GM21825 (cell line): Measurements from ENCODE around the gene DCAF7.

Source experiments
- ATAC-seq: cut with Tn5 transposase; IDR thresholded peaks from one replicate; pipeline ENCODE4 v1.9.1; 2021; ENCODE audit warnings: mild to moderate bottlenecking, moderate library complexity; ENCODE audit not compliant: unreplicated experiment

Gene DCAF7, protein sequence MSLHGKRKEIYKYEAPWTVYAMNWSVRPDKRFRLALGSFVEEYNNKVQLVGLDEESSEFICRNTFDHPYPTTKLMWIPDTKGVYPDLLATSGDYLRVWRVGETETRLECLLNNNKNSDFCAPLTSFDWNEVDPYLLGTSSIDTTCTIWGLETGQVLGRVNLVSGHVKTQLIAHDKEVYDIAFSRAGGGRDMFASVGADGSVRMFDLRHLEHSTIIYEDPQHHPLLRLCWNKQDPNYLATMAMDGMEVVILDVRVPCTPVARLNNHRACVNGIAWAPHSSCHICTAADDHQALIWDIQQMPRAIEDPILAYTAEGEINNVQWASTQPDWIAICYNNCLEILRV

DNA sequence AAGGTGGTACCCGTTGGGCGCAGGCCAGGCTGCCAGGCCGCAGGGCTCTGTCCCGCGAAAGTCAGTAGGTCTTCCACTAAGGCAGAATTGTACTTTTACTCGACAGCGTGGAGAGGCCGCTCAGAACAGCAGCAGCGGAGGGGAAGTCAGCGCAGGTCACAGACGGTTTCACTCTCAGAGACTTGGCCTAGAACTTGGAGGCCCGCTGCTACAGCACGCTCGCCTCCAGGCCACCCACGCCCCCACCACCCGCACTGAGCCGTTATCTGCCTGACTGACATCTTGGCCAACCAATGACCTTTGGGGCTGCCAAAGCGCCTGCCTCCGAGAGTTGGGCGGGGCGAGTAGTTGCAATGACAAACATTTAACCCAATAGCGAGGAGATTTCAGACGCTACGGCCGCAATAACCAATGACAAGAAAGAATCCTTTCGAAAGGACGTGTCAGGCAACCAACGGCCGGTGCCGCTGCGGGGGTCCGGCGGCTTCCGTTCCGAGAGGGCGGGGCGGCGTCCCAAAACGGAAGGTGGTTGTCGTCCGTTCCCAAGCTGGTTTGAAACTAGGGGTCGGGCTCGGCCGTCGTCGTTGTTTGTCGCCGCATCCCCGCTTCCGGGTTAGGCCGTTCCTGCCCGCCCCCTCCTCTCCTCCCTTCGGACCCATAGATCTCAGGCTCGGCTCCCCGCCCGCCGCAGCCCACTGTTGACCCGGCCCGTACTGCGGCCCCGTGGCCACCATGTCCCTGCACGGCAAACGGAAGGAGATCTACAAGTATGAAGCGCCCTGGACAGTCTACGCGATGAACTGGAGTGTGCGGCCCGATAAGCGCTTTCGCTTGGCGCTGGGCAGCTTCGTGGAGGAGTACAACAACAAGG is at the start of gene DCAF7:
DCAF7 (plus strand) TSS at position 532 of the 871 bp plus-strand sequence; CDS start at position 733, 201 bp downstream.
- peak; percentile 92 for ATAC-seq

DNA sequence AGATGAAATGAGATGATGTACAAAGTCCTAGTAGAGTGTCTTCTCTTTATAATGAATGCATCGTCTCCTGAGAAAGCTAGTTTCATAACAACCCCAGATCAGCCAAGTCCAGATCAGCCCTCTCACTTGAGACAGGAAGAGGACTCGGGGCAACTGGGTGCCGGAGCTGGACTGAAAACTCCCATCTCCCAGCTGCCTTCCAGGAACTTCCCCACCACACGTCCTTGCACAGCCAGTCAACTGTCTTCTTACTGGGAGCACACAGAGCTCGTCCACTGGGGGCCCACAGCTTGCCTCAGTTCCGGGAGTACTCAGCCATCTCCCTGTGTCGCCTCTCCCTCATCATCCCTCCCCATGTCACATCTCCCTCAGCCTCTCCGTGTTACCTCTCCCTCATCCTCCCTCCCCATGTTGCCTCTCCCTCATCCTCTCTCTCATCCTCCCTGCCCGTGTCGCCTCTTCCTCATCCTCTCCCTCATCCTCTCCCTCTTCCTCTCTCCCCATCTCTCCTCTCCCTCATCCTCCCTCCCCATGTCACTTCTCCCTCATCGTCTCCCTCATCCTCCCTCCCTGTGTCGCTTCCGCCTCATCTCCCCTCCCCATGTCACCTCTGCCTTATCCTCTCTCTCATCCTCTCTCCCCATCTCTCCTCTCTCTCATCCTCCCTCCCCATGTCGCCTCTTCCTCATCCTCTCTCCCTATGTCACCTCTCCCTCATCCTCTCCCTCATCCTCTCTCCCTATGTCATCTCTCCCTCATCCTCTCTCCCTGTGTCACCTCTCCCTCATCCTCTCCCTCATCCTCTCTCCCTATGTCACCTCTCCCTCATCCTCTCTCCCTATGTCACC is 49.5 kb upstream of the DCAF7 start:
- ATAC-seq: no peak

DNA sequence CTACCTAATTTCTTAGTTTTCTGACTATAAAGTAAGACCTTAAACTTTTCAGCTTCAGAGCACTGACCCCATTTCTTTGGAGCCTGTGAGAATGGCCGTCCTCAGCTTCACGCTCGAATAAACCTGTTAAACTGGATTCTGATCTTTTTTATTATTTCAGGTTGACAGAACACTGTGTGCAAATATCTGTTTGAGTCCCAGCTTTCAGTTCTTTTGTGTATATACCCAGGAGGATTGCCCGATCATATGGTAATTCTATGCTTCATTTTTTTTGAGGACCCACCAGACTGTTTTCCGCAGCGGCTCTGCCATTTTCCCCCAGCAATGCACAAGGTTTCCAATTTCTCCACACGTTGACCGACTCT is 47.0 kb upstream of the DCAF7 start:
- ATAC-seq: no peak

DNA sequence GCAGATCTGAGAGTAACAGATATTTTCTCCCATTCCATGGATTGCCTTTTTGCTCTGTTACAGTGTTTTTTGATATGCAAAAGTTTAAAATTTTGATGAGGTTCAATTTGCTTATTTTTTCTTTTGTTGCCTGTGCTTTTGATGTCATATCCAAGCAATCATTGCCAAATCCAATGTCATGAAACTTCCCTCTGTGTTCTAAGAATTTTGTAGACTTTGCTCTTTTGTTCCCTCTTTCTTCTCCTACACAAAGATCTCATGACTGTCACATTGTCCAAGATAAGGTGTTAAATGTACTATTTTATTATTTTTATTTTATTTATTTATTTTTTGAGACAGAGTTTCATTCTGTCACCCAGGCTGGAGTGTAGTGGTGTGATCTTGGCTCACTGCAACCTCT is 46.0 kb upstream of the DCAF7 start:
- ATAC-seq: no peak

DNA sequence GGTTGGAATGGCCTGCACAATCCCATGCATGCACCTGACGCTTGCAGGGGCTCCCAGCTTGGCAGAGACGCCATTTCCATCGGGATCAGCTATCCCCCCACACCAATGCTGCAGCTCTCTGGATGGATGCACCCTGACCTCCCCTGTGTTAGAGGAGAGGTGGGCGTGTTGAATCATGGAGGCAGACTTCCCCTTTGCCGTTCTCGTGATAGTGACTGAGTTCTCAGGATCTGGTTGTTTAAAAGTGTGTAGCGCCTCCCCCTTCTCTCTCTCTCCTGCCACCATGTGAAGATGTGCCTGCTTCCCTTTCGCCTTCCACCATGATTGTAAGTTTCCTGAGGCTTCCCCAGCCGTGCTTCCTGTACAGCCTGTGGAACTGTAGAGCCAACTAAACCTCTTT is 44.9 kb upstream of the DCAF7 start:
- no peak for ATAC-seq

DNA sequence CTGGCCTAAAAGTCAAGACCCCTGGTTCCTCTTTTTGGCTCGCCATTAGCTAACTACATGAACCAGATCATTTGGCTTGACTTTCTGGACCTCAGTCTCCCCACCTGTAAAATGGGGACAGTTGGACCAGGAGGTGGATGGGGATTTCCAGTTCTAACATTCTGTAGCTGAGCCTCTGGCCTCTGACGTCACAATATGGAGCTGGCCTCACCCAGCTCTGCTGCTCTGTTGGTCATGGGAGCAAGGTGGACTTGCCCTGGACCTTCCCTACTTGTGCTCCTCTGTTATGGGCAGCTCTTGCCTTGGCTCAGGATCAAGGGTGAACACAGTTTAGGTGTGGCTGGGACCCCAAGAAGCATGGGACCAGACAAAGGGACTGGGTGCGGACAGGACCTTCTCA is 43.6 kb upstream of the DCAF7 start:
- ATAC-seq: no peak

DNA sequence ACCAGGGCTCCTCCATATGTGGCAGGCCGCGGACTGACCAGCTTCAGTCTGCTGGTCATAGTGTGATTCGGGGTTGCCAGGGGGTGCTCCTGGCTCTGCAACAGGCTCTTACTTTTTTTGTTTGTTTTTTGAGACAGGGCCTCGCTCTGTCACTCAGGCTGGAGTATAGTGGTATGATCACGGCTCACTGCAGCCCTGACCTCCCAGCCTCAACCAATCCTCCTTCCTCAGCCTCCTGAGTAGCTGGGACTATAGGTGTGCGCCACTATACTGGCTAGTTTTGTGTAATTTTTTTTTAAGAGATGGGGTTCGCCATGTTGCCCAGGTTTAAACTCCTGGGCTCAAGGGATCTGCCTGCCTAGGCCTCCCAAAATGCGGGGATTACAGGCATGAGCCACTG is 38.9 kb upstream of the DCAF7 start:
- ATAC-seq: no peak

DNA sequence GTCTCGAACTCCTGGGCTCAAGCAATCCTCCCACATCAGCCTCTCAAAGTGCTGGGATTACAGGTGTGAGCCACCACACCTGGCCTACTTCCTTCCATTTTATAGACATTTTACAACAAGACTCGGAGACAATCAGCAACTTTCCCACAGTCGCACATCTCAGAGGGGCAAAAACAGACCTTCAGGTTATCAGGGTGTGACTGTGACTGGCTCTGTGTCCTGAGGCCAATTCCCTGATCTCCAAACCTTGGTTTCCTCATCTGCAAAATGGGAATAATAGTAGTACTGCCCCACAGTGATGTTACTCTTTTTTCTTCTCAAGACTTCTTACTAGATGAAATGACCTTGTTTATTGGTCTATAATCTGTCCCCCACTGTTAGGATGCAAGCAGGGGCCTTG is 37.9 kb upstream of the DCAF7 start:
- no peak for ATAC-seq

DNA sequence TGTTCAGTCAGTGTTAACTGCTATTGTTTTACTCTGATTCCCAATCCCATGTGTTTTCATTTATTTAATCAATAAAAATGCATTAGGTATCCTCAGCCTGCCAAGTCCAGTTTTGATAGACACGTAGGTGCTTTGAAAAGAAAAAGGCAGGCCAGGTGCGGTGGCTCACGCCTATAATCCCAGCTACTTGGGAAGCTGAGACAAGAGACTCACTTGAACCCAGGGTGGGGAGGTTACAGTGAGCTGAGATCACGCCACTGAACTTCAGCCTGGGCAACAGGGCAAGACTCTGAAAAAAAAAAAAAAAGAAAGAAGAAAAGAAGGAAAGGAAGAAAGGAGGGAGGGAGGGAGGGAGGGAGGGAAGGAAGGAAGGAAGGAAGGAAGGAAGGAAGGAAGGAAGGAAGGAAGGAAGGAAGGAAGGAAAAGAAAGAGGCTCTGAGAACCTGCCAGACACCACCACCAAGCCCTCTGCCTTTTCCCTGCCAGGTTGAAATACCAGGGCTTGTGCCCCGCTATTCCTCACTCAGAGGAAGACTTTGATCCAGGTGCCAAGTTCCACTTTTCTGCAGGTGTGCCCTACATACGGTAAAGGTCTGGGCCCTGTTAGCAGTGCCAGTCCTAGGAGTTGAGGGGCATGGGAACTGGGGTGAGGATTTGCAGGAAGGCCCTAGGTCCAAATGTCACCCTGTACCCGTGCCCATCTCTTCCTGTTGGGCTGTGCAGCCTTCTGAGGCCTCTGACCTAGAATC is 37.2 kb upstream of the DCAF7 start:
- ATAC-seq: no peak

DNA sequence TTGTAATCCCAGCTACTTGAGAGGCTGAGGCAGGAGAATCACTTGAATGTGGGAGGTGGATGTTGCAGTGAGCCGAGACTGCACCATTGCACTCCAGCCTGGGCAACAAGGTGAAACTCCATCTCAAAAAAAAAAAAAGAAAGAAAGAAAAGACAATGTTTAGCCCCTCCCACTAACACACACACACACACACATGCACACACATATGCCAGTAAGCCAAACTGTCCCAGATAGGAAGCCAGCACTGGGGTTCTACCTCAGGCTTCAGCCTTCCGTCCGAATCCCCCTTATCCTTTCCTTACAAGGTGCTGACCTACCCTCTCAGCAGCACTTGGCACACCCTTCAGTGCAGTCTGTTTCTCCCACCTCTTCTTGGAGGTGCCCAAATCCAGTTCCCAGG is 35.8 kb upstream of the DCAF7 start:
- no peak for ATAC-seq

DNA sequence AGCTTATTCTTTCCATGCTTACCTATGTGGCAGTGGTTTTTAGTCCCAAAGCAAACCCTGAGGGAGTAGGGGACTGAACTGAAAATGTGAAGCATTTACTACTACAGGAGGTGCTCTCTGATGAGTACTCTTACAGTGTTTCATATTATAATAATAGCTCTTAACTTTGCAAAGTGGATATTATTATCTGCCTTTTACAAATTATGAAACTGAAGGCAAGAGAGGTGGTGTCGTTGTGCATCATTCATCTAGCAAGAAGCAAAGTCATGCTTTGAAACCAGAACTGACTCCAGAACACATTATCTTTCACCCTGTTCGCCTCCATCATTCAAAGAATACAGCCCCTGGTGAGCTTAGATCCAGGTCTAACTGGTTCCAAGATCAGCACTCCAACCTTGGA is 35.3 kb upstream of the DCAF7 start:
- ATAC-seq: no peak

DNA sequence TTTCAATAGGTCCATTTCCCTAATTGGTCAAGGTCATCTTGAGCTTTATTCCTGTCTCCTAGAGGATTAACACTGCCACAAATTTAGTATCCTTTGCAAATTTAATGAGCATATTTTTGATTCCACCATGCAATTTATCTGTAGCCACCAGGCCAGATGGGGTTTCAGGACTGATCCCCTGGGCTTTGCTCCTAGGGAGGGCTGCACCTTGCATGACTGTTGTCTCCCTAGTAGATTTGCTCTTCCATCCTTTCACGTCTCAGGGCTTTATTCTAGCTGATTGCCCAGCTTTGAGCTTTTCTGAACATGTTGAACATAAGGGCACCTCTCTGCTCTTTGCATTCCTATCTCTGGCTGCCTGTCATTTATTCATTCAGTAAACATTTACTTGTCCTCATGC is 34.9 kb upstream of the DCAF7 start:
- no peak for ATAC-seq

DNA sequence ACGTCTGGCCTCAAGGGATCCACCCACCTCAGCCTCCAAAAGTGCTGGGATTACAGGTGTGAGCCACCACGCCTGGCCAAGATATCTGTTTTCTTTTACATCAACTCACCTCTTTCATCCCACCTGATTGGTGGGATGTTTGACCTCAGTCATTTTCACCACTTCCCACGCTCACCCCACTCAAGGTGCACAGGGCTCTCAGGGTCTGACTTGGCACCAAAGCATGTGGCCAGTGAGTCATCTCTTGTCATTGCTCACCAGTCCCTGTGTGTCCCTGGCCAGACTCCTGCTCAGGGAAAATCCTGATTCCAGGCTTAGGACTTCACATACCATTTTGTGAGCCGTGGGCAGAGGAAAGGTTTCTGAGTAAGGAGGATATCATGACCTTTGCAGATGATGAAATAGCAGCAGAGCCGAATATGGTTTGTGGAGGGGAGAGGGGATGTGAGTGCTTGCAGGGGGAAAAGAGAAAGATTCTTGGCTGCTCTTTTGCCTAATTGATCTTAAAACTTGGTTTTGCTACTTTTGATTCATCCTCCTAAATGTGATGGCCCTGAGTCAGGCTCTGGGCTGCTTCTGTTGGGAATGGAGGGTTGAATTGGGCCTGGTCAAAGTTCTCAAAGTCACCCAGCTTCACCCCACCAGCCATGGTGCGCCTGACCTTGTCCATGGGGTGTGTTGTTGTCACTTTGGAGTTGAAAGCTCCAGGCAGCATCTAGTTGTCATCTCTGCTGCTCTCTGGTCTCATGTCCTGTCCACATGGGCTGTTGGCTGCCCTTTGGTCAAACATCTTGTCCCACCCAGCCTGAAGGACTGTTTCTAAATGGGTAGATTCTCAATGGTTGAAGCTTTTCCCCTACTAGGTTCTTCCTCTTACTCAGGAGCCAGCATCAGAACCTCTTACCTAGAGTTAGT is 33.1 kb upstream of the DCAF7 start:
- no peak for ATAC-seq

DNA sequence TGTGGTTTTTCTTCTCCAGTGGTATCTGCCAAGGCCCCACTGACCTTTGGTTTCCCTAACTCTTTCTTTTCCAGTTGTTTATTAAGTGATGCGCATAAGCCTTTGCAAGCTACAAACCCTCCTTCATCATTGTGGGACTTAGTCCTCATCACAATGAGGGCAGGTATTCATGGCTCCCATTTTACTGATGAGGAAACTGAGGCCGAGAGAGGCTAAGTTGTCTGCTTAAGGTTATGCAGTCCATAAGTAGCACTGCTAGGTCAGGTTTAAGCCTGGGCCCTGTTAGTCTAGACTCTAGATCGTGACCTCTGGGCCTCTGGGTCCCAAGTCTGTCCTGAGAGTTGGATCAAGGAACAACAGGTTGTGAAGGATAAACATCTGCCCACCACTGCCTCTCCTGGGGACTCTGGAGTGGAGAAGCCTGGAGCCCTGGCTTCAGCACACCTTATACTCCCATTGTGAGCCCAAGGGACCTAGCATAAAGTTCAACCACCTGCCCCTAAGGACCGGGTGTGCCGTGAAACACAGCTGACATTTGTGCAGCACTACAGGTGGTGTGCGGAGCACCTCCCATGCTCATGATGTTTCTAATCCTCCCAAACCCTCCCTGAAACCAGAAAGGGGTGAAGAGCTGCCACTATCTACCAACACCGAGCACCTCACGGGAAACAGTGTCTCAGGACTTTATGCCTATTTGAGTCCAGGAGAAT is 32.3 kb upstream of the DCAF7 start:
- no peak for ATAC-seq

DNA sequence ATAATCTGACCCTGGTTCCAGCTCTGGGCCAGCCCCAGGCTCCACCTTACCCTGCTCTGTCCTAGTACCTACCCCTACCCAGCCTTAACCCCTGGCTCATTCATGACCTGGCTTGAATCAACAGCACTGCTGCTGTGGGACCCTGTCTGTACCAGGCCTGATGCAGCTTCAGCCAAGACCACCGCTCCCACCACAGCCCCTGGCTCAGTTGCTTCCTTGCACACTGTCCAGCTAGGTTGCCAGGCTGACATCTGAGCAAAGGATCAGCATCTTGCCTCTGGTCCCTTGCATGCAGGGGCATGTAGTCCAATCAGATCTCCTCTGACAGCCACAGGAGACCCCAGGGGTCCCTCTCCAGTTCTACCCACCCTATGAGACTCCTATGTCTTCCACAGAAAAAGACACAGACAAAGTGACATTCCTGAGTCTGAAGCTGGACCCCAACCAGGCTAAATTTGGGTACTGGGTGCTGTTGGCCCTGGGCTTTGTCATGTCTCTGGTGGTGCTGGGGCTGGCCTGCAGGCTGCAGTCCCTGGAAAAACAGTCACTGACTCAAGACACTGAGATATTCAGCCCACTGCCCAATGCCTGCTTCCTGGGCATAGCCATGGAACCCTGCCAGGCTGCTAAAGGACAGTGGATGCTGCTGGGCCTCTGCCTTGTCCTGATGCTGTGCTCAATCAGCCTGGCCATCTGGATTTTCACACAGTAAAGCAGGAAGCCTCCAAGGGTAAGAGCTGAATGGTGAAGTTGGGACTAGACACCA is 31.0 kb upstream of the DCAF7 start:
- ATAC-seq: no peak

DNA sequence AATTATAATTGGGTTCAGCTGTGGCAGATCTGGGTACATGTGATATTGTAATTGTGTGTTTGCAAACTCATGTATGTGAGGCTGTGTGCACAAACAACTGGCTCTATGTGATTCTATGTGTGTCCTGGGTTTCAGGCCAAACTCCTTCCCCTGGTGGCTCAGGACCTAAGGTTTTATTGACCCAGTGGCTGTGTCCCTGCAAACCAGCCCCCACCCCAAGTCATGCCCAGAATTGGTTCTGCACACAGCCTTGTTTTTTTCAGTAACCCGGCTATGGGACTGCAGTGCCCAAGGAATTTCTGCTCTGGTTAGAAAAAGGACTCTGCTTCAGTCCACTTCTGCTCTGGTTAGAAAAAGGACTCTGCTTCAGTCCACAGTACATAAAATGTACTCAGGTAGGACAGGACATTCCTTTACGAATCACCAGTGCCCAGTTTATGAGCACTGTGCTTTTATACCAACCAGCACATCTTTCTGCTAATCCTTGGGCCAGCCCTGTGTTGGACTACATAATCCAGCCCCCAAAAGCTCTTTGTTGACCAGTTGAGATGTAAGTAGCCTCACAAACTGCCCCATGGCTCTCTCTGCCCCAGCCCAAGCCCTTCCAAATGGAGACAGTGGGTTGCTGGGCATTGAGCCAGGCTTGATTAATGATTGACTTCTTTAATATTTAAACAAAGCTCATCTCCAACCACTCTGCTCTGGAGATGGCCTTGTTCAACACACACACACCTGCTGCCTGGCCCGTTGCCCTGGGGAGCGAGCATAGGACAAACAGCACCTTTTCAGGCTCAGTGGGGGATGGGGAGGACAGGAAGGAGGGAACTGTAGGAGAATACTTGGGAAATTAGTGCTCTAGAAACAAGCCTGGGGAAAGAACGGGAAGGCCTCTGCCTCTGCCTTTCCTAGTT is 30.1 kb upstream of the DCAF7 start:
- no peak for ATAC-seq

DNA sequence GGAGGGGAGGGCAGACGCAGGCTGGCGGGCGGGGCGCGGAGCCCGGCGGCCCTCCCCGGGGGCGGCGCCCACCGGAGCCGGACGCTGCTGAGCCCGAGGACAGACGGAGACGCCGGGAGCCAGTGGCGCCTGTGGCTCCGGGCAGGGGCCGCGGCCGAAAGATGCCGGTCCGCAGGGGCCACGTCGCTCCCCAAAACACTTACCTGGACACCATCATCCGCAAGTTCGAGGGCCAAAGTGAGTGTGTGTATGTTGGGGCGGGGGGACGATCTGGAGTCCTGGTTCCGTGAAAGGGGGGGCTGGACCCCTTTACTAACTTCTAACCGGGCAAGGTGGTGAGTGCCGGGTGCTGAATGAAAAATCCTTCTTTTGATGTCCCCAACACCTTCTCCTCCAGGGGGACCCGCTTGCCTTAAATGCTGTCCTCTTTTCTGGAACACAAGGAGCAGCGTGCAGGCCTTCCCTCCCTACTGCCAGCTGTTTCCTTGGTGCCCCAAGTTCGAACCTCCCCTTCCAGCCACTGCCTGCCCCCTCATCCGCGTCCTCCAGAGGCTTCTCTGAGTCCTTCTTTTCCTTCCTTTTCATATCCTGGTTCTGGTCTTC is 26.9 kb upstream of the DCAF7 start, which contains the start of gene KCNH6:
KCNH6 (plus strand) TSS at position 106 of the 603 bp plus-strand sequence; CDS start at position 162, 56 bp downstream.
- no peak for ATAC-seq
